Jurkat, Clone E6-1 (cell line): ENCODE data around the gene NDUFV2. TPM values are rescaled to one million over a fixed set of nuclear protein-coding genes. Genes with fewer than 3 reads are reported as not detected.

Source experiments
- DNase-seq: peaks from one replicate; pipeline ENCODE4 v3.0.0-alpha.2; 2011; ENCODE audit warnings: low read depth, low spot score
- H3K4me3 ChIP-seq: 2 replicates; pipeline ENCODE4 v1.5.1; 2011; ENCODE audit warnings: mild to moderate bottlenecking, low read length, control low read depth, moderate library complexity
- polyA plus RNA-seq: library from polyadenylated mRNA; unstranded; fragments of >200 nt; gene quantifications from one replicate; pipeline ENCODE4 v1.2.1, GENCODE V29; 2012; ENCODE audit warnings: missing spikeins; ENCODE audit not compliant: insufficient read length, insufficient read depth

NDUFV2 gene
- 350 TPM for polyA plus RNA-seq

- H3K4me3 ChIP-seq: peak within 1 kb of the TSS; percentile 82
- DNase-seq: peak; percentile 92
Observed at GRCh38 chr18:9102508-9103375, at the start of gene NDUFV2. Gene NDUFV2, plus strand, starts transcription at chr18:9102699. Its CDS starts 45 bp downstream, at chr18:9102744.

DNA sequence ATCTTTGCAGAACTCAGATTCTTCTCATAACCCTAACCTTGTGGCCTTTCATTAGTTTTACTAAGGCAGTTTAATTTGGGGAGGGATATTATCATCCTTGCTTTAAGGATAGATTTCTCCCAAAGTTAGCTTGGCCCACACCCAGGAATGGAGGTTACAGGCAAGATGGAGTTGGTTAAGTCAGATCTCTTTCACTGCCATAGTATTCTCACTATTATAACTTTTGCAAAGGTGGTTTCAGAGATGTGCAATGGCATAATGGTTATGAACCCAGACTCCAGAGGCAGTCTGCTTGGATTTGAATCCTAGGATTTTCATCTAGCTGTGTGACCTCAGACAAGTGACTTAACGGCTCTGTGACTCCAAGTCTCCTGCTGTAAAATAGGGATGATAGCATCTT, 48.7 kb upstream of the NDUFV2 start:
- H3K4me3 ChIP-seq: no peak overlapping the region
- no peak for DNase-seq

DNA sequence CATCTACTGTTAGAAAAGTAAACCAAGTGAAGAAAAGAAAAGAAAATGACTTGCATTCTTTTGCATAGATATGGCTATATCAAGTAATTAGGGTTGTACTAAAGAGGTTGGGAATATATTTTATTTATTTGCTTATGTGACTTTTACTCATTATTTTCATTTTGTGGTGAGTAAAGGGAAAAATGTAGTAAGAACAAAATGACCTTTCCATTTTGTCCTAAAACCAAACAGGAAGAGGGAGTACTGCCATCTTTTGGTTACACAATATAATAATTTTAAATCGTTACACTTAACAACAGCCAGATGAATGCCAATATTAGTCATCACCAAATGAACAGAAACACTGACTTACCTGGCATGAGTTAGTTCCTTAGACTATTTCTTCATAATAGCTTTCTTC, 47.3 kb upstream of the NDUFV2 start:
- H3K4me3 ChIP-seq: no peak overlapping the region
- no peak for DNase-seq

GRCh38 chr18:9055626-9056025, 46.9 kb upstream of the NDUFV2 start:
- H3K4me3 ChIP-seq: no peak overlapping the region
- DNase-seq: no peak

DNA sequence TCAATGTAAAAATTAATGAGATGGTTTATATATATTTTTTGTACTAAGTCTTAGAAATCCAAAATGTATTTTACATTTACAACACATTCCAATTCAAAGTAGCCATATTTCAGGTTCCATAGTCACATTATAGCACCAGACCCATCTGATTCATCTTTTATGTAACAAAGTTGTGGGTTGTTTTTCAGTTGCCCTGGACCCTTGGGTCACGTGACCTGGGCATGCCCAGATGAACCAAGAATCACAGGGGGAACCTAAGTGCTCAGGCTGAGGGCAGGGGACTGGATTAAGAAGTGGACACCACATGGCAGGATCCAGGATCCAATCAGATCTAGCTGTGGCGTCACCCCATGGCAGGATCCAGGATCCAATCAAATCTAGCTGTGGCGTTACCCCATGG, 44.9 kb upstream of the NDUFV2 start:
- no peak for DNase-seq

GRCh38 chr18:9058406-9058805, 44.1 kb upstream of the NDUFV2 start:
- no peak for DNase-seq

More for the DNA sequence above, 44.9 kb upstream of the NDUFV2 start:
- no peak overlapping the region for H3K4me3 ChIP-seq

GRCh38 chr18:9062418-9062751, 40.1 kb upstream of the NDUFV2 start:
- no peak overlapping the region for H3K4me3 ChIP-seq
- no peak for DNase-seq

More at GRCh38 chr18:9058406-9058805, 44.1 kb upstream of the NDUFV2 start:
- no peak overlapping the region for H3K4me3 ChIP-seq

DNA sequence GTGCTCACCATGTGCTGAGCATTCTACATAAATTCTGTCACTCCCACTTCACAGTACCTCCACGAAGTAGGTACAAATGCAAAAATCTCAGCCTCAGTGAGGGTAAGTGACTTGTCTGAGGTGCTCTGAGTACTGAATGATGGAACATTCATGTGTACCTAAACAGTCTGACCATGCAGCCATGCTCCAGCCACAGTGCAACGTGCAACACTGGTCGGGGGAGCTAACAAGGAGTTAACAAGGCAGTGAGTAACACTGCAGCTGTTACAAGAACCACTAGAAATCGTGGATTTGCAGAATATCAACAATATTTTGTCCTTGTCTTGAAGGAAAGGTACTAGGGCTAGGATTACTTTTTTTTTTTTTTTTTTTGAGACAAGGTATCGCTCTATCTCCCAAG, 36.6 kb upstream of the NDUFV2 start:
- DNase-seq: no peak
- no peak overlapping the region for H3K4me3 ChIP-seq

GRCh38 chr18:9066358-9066757, 36.1 kb upstream of the NDUFV2 start:
- no peak overlapping the region for H3K4me3 ChIP-seq
- DNase-seq: no peak

DNA sequence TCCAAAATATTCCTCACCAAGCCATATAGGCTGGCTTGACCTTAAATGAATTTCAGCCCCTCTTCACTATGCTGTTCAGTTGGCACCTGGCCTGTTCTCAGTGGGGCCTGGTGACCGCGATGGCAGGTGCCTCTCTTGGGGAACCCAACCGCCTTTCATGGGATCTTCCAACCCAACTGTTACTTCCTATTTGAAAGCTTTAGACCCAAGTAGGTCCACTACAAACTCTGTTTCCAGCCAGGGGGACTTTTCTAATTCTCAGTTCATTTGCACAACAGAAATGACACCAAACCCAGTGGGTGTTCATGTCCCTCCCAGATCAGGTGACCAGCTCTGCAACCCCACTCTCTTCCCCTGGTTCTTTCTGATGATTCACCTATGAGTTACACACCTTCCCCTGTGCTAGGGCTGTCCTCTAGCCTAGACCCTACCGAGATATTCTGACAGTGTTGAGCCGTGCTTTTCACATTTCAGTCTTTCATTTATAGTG, 35.6 kb upstream of the NDUFV2 start:
- H3K4me3 ChIP-seq: no peak overlapping the region
- DNase-seq: no peak

DNA sequence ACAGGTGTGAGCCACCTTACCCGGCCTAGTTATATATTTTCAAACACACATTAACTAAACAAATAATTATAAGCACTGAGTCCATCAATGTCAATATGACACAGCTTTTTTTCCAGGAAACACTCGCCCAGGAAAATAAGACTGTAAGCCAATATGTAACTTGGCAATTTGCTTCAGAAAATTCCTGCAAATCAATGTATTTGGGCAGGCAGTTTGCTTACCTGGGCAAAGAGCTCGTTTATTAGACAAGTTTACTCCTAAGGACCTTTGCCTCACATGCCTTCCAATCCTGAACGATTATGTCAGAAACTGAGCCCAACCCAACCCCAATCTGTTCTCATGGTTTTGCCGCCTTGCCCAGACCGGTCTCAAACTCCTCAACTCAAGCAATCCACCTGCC, 34.7 kb upstream of the NDUFV2 start:
- H3K4me3 ChIP-seq: no peak overlapping the region
- DNase-seq: no peak

DNA sequence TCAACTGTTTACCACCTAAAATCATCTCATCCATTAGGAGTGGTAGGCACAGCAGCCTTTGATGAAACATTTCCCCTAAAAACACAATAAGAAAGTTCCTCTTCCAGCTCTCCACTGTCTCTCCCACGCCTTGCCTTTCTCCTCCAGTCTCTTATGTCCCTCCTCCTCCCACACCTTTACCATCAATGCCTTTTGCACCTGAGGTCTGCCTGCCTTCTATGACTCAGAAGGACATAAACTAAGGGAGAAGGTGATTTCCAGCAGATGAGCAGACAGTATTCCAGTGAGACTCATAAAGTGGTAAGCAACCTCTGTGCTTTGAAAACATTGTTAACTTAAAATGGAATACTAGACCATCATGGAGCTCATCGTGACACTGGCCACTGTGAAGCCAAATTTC, 34.2 kb upstream of the NDUFV2 start:
- DNase-seq: no peak
- no peak overlapping the region for H3K4me3 ChIP-seq

DNA sequence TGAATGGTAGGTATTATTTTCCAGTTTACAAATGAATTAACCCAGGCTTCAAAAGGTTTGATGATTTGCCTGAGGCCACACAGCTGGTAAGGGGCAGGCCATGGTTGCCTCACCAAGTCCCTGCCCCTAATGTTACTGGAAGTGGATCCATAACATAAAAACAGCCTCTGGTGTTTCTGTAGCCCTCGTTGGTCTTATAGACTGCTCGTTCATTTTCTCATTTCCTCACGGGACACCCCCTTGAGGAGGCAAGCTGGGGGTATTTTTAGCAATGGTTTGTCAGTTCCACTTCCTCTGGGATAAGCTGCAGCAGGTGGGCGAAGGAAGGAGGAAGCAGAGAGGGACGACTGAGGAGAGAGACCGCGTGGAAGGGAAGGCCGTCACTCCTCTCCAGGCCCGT, 32.9 kb upstream of the NDUFV2 start:
- H3K4me3 ChIP-seq: no peak overlapping the region
- no peak for DNase-seq

DNA sequence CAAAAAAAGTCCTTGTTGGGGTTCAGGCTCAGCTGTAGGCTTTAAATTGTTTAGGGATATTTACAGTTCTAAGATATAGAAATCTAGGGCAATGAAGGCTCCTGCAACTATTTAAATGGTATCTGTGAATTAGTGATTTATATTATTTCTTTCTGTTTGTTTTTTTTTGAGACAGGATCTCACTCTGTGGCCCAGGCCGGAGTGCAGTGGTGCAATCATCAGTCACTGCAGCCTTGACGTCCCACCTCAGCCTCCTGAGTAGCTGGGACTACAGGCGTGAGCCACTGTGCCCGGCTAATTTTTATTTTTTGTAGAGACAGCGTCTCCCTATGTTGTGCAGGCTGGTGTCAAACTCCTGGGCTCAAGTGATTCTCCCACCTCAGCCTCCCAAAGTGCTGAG, 32.3 kb upstream of the NDUFV2 start:
- H3K4me3 ChIP-seq: no peak overlapping the region

DNA sequence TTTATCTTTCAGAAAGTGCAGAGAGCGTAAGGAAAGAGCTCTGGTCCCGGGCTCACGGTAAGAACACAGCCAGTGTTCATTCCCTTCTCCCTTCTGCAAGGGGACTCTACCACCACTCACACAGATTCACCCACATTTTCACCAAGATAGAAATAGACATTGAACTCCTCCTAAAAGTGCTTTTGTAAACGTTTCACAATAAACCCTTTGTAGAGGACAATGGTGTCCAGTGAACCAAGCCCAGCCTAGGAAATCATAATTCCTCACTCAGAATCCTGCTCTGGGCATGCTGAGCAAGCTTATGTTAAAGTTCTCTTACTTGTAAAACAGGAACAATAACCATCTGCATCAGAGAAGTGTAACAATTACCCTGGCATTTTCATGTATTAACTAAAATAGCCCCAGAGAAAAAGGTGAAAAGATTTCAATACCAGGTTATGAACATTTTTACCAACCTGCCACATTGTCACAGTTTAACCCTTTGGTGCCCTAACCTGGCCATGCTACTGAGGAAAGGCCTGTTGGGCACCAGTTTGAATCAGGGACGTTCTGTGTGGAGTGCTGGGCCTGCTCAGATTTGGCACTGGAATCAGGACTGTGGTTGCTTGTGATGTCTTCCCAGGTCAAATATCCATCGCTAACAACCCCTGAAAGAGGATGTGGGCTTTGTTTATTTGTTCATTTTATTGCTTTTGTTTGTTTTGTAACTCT, 22.5 kb upstream of the NDUFV2 start:
- no peak for DNase-seq
- H3K4me3 ChIP-seq: no peak overlapping the region

More for the DNA sequence above, 32.3 kb upstream of the NDUFV2 start:
- DNase-seq: no peak

GRCh38 chr18:9081940-9082339, 20.6 kb upstream of the NDUFV2 start:
- H3K4me3 ChIP-seq: no peak overlapping the region
- no peak for DNase-seq

- no peak overlapping the region for H3K4me3 ChIP-seq
- DNase-seq: no peak
Observed at GRCh38 chr18:9082711-9083510, 19.6 kb upstream of the NDUFV2 start.

- H3K4me3 ChIP-seq: no peak overlapping the region
- no peak for DNase-seq
Observed at GRCh38 chr18:9086015-9086414, 16.5 kb upstream of the NDUFV2 start.

GRCh38 chr18:9086624-9087023, 15.9 kb upstream of the NDUFV2 start:
- no peak overlapping the region for H3K4me3 ChIP-seq
- no peak for DNase-seq

DNA sequence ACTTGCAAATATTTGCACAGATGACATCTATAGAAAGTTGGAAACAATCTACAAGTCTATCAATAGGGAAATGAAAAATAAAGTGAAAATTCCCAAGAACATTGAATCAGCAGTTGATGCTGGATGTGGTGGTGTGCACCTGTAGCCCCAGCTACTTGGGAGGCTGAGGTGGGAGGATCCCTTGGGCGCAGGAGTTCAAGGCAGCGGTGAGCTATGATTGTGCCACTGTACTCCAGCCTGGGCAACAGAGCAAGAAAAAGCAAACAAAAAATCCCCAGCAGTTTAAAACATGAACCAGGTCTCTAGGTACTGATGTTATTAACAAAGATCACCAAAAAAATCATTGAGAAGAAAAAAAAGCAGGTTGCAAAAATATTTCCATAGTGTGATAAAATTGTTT, 15.4 kb upstream of the NDUFV2 start:
- no peak for DNase-seq
- no peak overlapping the region for H3K4me3 ChIP-seq
